ENCODE results near the gene ANXA10. TPM values are rescaled to one million over a fixed set of nuclear protein-coding genes. Genes with fewer than 3 reads are reported as not detected.

ANXA10 gene
- total and polyA plus RNA-seq, 2 experiments from 2014 or later, result 18.5 to 33.4 TPM

DNA sequence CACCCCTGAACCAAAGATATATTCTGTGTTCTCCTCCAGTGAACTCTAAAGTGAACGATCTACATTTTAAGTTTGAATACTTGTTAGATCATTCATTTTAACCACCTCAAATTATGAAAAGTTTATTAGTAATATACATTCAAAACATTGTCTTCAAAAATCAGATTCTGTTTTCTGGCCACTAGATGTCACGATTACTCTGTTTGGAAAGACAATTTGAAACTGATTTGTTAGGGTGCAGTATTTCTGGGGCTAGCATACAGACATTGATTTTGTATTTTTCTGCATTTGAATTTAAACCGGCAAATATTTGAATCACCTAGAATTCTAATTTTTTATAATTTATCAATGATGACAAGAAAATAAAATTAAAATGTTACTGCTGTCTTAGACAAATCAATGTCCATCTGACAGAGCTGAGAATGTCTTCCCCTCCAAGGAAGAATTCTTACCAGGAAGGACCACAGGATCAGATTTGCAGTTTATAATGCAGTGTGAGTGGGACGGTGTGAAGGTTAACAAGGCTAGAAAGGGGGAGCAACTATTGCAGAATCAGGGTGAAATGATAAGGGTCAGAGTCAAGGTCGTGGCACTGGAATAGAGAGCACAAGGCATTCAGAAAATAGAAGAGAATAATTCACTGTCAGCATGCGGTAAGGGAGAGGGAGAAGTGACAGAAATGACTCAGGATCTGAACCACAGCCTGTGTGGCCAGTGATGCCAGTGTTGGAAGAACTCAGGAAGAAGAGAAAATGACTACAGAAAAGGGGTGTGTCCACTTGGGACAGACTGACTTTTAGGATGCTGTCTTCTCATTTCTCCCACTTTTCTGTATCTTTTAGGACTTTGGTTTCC lies 91.6 kb downstream of the ANXA10 start:
- H3K4me2 ChIP-seq, result no peak overlapping the region
- no peaks in the 10 kb centered on the region for H3K36me3 ChIP-seq (replicated peaks; ENCODE audit: insufficient read depth, low read depth)
- H3K27me3 ChIP-seq, result no peaks in the 10 kb centered on the region
- no peak overlapping the region for H2AFZ ChIP-seq
- DNase-seq (ENCODE audit: low spot score), result peak; percentile 23
- no peaks in the 10 kb centered on the region for H4K20me1 ChIP-seq (ENCODE audit: insufficient read depth, poor library complexity, severe bottlenecking)
- no peak overlapping the region for H3K4me3 ChIP-seq
- H3K4me1 ChIP-seq (ENCODE audit: insufficient read depth), result no peaks in the 10 kb centered on the region
- no peak for TF ChIP-seq EZH2phosphoT487 (IDR thresholded peaks at IDR 0.05; ENCODE audit: low read depth, severe bottlenecking, unreplicated experiment)
- TF ChIP-seq, protein P1, sequence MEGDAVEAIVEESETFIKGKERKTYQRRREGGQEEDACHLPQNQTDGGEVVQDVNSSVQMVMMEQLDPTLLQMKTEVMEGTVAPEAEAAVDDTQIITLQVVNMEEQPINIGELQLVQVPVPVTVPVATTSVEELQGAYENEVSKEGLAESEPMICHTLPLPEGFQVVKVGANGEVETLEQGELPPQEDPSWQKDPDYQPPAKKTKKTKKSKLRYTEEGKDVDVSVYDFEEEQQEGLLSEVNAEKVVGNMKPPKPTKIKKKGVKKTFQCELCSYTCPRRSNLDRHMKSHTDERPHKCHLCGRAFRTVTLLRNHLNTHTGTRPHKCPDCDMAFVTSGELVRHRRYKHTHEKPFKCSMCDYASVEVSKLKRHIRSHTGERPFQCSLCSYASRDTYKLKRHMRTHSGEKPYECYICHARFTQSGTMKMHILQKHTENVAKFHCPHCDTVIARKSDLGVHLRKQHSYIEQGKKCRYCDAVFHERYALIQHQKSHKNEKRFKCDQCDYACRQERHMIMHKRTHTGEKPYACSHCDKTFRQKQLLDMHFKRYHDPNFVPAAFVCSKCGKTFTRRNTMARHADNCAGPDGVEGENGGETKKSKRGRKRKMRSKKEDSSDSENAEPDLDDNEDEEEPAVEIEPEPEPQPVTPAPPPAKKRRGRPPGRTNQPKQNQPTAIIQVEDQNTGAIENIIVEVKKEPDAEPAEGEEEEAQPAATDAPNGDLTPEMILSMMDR (IDR thresholded peaks at IDR 0.05; ENCODE audit: poor library complexity), result peak; percentile 80
- TF ChIP-seq EZH2 (IDR thresholded peaks at IDR 0.05; ENCODE audit: borderline replicate concordance), result no peak
- H3K9me3 ChIP-seq (ENCODE audit: low read depth), result no peaks in the 10 kb centered on the region
- no peaks in the 10 kb centered on the region for H3K79me2 ChIP-seq
- H3K9me2 ChIP-seq (replicated peaks; ENCODE audit: insufficient read depth), result no peaks in the 10 kb centered on the region
- WGBS (ENCODE audit: low lambda C conversion rate, missing lambda C conversion rate), result 36% methylated on average over 6 of the region's 6 CpGs
- no peak overlapping the region for H3K27ac ChIP-seq

GRCh38 chr4:168188754-168189153 lies 96.4 kb downstream of the ANXA10 start:
- no peak for DNase-seq (ENCODE audit: low spot score)
- no peaks in the 10 kb centered on the region for H3K9me2 ChIP-seq (replicated peaks; ENCODE audit: insufficient read depth)
- no peaks in the 10 kb centered on the region for H3K36me3 ChIP-seq (replicated peaks; ENCODE audit: insufficient read depth, low read depth)
- H3K27me3 ChIP-seq, result no peaks in the 10 kb centered on the region
- no peaks in the 10 kb centered on the region for H3K9me3 ChIP-seq (ENCODE audit: low read depth)
- H3K4me2 ChIP-seq, result no peak overlapping the region
- no peaks in the 10 kb centered on the region for H3K79me2 ChIP-seq
- H2AFZ ChIP-seq, result no peak overlapping the region
- no peak for TF ChIP-seq EZH2 (IDR thresholded peaks at IDR 0.05; ENCODE audit: borderline replicate concordance)
- TF ChIP-seq EZH2phosphoT487 (IDR thresholded peaks at IDR 0.05; ENCODE audit: low read depth, severe bottlenecking, unreplicated experiment), result no peak
- TF ChIP-seq, protein P1 (IDR thresholded peaks at IDR 0.05; ENCODE audit: poor library complexity), result no peak
- no peak overlapping the region for H3K27ac ChIP-seq
- no peaks in the 10 kb centered on the region for H3K4me1 ChIP-seq (ENCODE audit: insufficient read depth)
- WGBS (ENCODE audit: low lambda C conversion rate, missing lambda C conversion rate), result 93% methylated on average over 1 of the region's 1 CpG
- no peak overlapping the region for H3K4me3 ChIP-seq
- H4K20me1 ChIP-seq (ENCODE audit: insufficient read depth, poor library complexity, severe bottlenecking), result no peaks in the 10 kb centered on the region

DNA sequence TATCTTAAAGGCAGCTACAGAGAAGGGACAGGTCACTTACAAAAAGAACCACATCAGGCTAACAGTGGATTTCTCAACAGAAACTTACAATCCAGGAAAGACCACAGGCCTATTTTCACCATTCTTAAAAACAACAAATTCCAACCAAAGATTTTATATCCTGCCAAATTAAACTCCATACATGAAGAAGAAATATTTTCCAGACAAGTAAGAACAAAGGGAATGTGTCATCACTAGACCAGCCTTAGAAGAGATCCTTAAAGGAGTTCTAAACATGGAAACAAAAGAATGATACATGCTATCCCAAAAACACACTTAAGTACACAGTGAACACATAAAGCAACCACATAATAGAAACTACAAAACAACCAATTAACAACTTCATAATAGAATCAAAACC lies 105.6 kb downstream of the ANXA10 start:
- DNase-seq (ENCODE audit: low spot score), result no peak
- Histone ChIP-seq H2AFZ (no peak overlapping the region), H3K9me3 (ENCODE audit: low read depth) (no peaks in the 10 kb centered on the region), H3K4me1 (ENCODE audit: insufficient read depth) (no peaks in the 10 kb centered on the region), H3K4me2 (no peak overlapping the region), H3K27me3 (no peaks in the 10 kb centered on the region), H4K20me1 (ENCODE audit: insufficient read depth, poor library complexity, severe bottlenecking) (no peaks in the 10 kb centered on the region), H3K36me3 (replicated peaks; ENCODE audit: insufficient read depth, low read depth) (no peaks in the 10 kb centered on the region), H3K79me2 (no peaks in the 10 kb centered on the region), H3K9me2 (replicated peaks; ENCODE audit: insufficient read depth) (no peaks in the 10 kb centered on the region), H3K4me3 (no peak overlapping the region), H3K27ac (no peak overlapping the region)
- TF ChIP-seq EZH2 (IDR thresholded peaks at IDR 0.05; ENCODE audit: borderline replicate concordance) (no peak), EZH2phosphoT487 (IDR thresholded peaks at IDR 0.05; ENCODE audit: low read depth, severe bottlenecking, unreplicated experiment) (no peak)
- TF ChIP-seq, protein P1 (IDR thresholded peaks at IDR 0.05; ENCODE audit: poor library complexity), result no peak
